ENCODE measurements around the gene TEC. TPM values are rescaled to one million over a fixed set of nuclear protein-coding genes. Genes with fewer than 3 reads are reported as not detected.
"Not testable (repeated sequence)": the region's sequence is repeated elsewhere in the genome, so short reads cannot be mapped to it uniquely, and the experiment has no call there.

Gene TEC
- total and polyA plus RNA-seq, 2 of the 8 experiments (the other 6 are each of a cell fraction or from before 2014, with no cell fraction given), result 0.73 to 1.8 TPM

- WGBS, 2 experiments (ENCODE audit: extremely low coverage in 1 of 2, insufficient coverage in 1 of 2, insufficient read length in 1 of 2, insufficient replicate concordance in 2 of 2, low coverage in 1 of 2, low lambda C conversion rate in 2 of 2, missing lambda C conversion rate in 1 of 2), result 98% methylated on average over 18 of the region's 40 CpGs; no CpG with 5 or more reads in 1 of the 2 experiments
- not testable (repeated sequence) for H3K14ac ChIP-seq (ENCODE audit: insufficient read length); FAIRE-seq
Observed at GRCh38 chr4:48292218-48292790, 22.7 kb upstream of the TEC start.

More at GRCh38 chr4:48292218-48292790, 22.7 kb upstream of the TEC start:
- H3K27ac ChIP-seq (ENCODE audit: low read depth, low read length); POLR2A ChIA-PET (ENCODE audit: partially characterized antibody); H3K4me2 ChIP-seq (ENCODE audit: insufficient read depth in 1 of 2, low read depth in 2 of 2, low read length in 2 of 2); H4K5ac ChIP-seq (ENCODE audit: insufficient read length, low read depth, low read length); H3K4me3 ChIP-seq (ENCODE audit: extremely low read depth in 1 of 4, insufficient read depth in 2 of 4, low read depth in 3 of 4, low read length in 4 of 4); H3K56ac ChIP-seq (replicated peaks; ENCODE audit: insufficient read length, low read depth, low read length); H2BK5ac ChIP-seq (ENCODE audit: low read depth, low read length); H2BK120ac ChIP-seq (replicated peaks; ENCODE audit: low read depth, low read length); H3K23ac ChIP-seq (ENCODE audit: insufficient read length); DNase-seq (ENCODE audit: low read depth in 1 of 2, low spot score in 2 of 2); H3K27me3 ChIP-seq (replicated peaks in 1 of 4; ENCODE audit: control insufficient read depth in 3 of 4, extremely low read depth in 1 of 4, insufficient read depth in 3 of 4, low read length in 3 of 4); H3K9ac ChIP-seq (replicated peaks in 1 of 4; ENCODE audit: extremely low read depth in 1 of 4, low read depth in 3 of 4, low read length in 3 of 4); H3K36me3 ChIP-seq (ENCODE audit: control insufficient read depth in 2 of 4, insufficient read depth in 4 of 4, low read length in 3 of 4); H3K4ac ChIP-seq (replicated peaks; ENCODE audit: insufficient read length, low read depth, low read length); H3K23me2 ChIP-seq (ENCODE audit: low read depth, low read length); H3K4me1 ChIP-seq (replicated peaks in 1 of 4; ENCODE audit: control insufficient read depth in 3 of 4, insufficient read depth in 4 of 4, low read length in 3 of 4); H4K20me1 ChIP-seq (replicated peaks in 1 of 2; ENCODE audit: control insufficient read depth in 1 of 2, insufficient read depth in 2 of 2, low read length in 2 of 2); H4K91ac ChIP-seq (replicated peaks; ENCODE audit: insufficient read length, low read length); H2BK15ac ChIP-seq (ENCODE audit: low read length); H2BK12ac ChIP-seq (ENCODE audit: low read depth, low read length); H3K79me1 ChIP-seq (ENCODE audit: low read depth, low read length); H3K79me2 ChIP-seq (ENCODE audit: control insufficient read depth in 1 of 2, insufficient read depth in 2 of 2, low read length in 2 of 2); H4K8ac ChIP-seq (ENCODE audit: extremely low read depth, insufficient read depth, low read length); H3K18ac ChIP-seq (ENCODE audit: extremely low read depth, low read length); H2BK20ac ChIP-seq (ENCODE audit: low read length); H2AK5ac ChIP-seq (ENCODE audit: low read depth, low read length); H2AFZ ChIP-seq (ENCODE audit: low read length): not testable (repeated sequence)
- peaks cover 0 to 13% of the 10 kb centered on the region in 2 experiments; a peak in 2 of 4 replicates for H3K9me3 ChIP-seq (ENCODE audit: insufficient read depth in 2 of 2, low read depth in 1 of 2, low read length in 1 of 2)
- CTCF ChIA-PET (ENCODE audit: partially characterized antibody), result interaction anchor here (0.8 kb wide), 1 partner anchor 34 kb away, joined by 3 read pairs; no protein-coding TSS in a partner anchor

Data from H1 (cell line).